Gastrocnemius medialis (tissue), 4 donors: ENCODE results near the gene DIPK1B. TPM values are rescaled to one million over a fixed set of nuclear protein-coding genes. Genes with fewer than 3 reads are reported as not detected.

Experiments used
- ATAC-seq, 2 donors: fragments of 150-250 bp; one replicate each; pipeline ENCODE4 v1.9.1; 2016
- DNase-seq, 2 donors: peaks; one replicate each; pipeline ENCODE4 v3.0.0-alpha.2; 2019
- H3K27ac ChIP-seq, 4 donors: fragments of 200-600 bp; sonication (generic); 1 replicate in 1 of 4; 2 replicates in 3 of 4; pipeline ENCODE4 v1.5.1; 2016 to 2018; ENCODE audit warnings: mild to moderate bottlenecking in 2 of 4, moderate library complexity in 1 of 4
- H3K27me3 ChIP-seq, 3 donors: fragments of 200-600 bp; sonication (generic) in 2 of 3; 1 replicate in 1 of 3; 2 replicates in 2 of 3; pipeline versions ENCODE4 v1.5.1 to v1.6.0; 2016 to 2019; ENCODE audit warnings: mild to moderate bottlenecking in 1 of 3, moderate library complexity in 1 of 3
- H3K36me3 ChIP-seq, 2 donors: fragments of 200-600 bp; sonication (generic) in 1 of 2; one replicate each; pipeline ENCODE4 v1.5.1; 2017 to 2018
- H3K4me1 ChIP-seq, 2 donors: fragments of 200-600 bp; sonication (generic) in 1 of 2; one replicate each; pipeline ENCODE4 v1.5.1; 2016 to 2017; ENCODE audit warnings: mild to moderate bottlenecking in 2 of 2
- H3K4me3 ChIP-seq, 4 donors: fragments of 200-600 bp; sonication (generic) in 3 of 4; 1 replicate in 1 of 4; 2 replicates in 3 of 4; pipeline ENCODE4 v1.5.1; 2016 to 2019; ENCODE audit warnings: mild to moderate bottlenecking in 2 of 4
- H3K9me3 ChIP-seq, 3 donors: fragments of 200-600 bp; sonication (generic) in 2 of 3; 1 replicate in 1 of 3; 2 replicates in 2 of 3; pipeline ENCODE4 v1.5.1; 2016 to 2019
- CTCF ChIP-seq, 5 experiments: fragments of 450-650 bp in 3 of 5; fragments of 200-600 bp in 2 of 5; sonication (generic) in 2 of 5; IDR thresholded peaks in 4 of 5; conservative IDR thresholded peaks in 1 of 5; 1 replicate in 4 of 5; 2 replicates in 1 of 5; pipeline ENCODE4 v1.5.1; 2016 to 2019; ENCODE audit warnings: antibody characterized with exemption in 5 of 5, mild to moderate bottlenecking in 3 of 5, moderate library complexity in 3 of 5
- POLR2A ChIP-seq, 2 donors: fragments of 450-650 bp; IDR thresholded peaks; one replicate each; pipeline ENCODE4 v1.6.1; 2017; ENCODE audit warnings: antibody characterized with exemption in 2 of 2, mild to moderate bottlenecking in 2 of 2, moderate library complexity in 2 of 2
- in situ Hi-C, 4 donors: fragments of 200-750 bp; cut with MboI; loops; one replicate each; pipeline versions ENCODE4 v1.15.0 to v1.8.0; 2017; ENCODE audit warnings: low sequenced_read_pairs in 4 of 4
- intact Hi-C: fragments of 100-400 bp; cut with DNase I; formaldehyde crosslinking; loops from one replicate; pipeline ENCODE4 v1.15.1; 2023; ENCODE audit warnings: low total_unique reads
- total RNA-seq, 4 donors: library from RNA; depleted of rRNA; stranded (reverse); fragments of >200 nt; gene quantifications; one replicate each; pipeline versions ENCODE4 v1.1.0 to v1.2.3, GENCODE V29; 2016

DIPK1B gene
- total RNA-seq, 4 donors from 2014 or later = 1.8 to 4.6 (median 3.8) TPM

- DNase-seq (no peak), ATAC-seq (no peak)
- Histone ChIP-seq H3K27ac (no peak overlapping the region), H3K36me3 (peaks cover 0 to under 1% of the 10 kb centered on the region in 2 donors), H3K9me3 (no peaks in the 10 kb centered on the region), H3K4me3 (no peak overlapping the region), H3K27me3 (peaks cover 0 to 10% (median 4%) of the 10 kb centered on the region in 3 donors), H3K4me1 (peaks cover 0 to 10% of the 10 kb centered on the region in 2 donors)
- intact Hi-C loops = loop anchor here (1.0 kb wide), 1 partner anchor 24 kb away; no protein-coding TSS in a partner anchor
- TF ChIP-seq CTCF (IDR thresholded peaks at IDR 0.05 in 4 of 5, conservative IDR thresholded peaks at IDR 0.05 in 1 of 5) (no peak), POLR2A (IDR thresholded peaks at IDR 0.05) (no peak)
- in situ Hi-C loops = no loop called here
These were observed 41.1 kb upstream of the DIPK1B start for GRCh38 chr9:136671254-136671614.

- Histone ChIP-seq H3K27me3 (peaks cover 0 to 4% (median 4%) of the 10 kb centered on the region in 3 donors), H3K36me3 (peaks cover 0 to 4% of the 10 kb centered on the region in 2 donors), H3K4me1 (peaks cover 0 to 6% of the 10 kb centered on the region in 2 donors), H3K27ac (peak overlapping the region in 2 of 4 donors; percentile 9 to 23), H3K4me3 (no peak overlapping the region), H3K9me3 (no peaks in the 10 kb centered on the region)
- TF ChIP-seq POLR2A (IDR thresholded peaks at IDR 0.05) = no peak
- TF ChIP-seq CTCF (IDR thresholded peaks at IDR 0.05 in 4 of 5, conservative IDR thresholded peaks at IDR 0.05 in 1 of 5) = peak; percentile 38 to 87 (median 76)
- in situ Hi-C loops (no loop called here), intact Hi-C loops (loop anchor here (1.0 kb wide), 1 partner anchor 23 kb away; no protein-coding TSS in a partner anchor)
- DNase-seq (no peak), ATAC-seq (no peak)
These were observed 40.5 kb upstream of the DIPK1B start for GRCh38 chr9:136671646-136672430.

GRCh38 chr9:136672431-136673087 is 39.8 kb upstream of the DIPK1B start:
- Histone ChIP-seq H3K4me3 (no peak overlapping the region), H3K9me3 (no peaks in the 10 kb centered on the region), H3K27ac (peak overlapping the region in 1 of 4 donors; percentile 23), H3K36me3 (peaks cover 0 to 4% of the 10 kb centered on the region in 2 donors), H3K4me1 (no peaks in the 10 kb centered on the region), H3K27me3 (peaks cover 0 to 4% (median 3%) of the 10 kb centered on the region in 3 donors)
- intact Hi-C loops (no loop called here), in situ Hi-C loops (no loop called here)
- no peak for ATAC-seq
- DNase-seq = no peak
- TF ChIP-seq CTCF (IDR thresholded peaks at IDR 0.05 in 4 of 5, conservative IDR thresholded peaks at IDR 0.05 in 1 of 5) (no peak), POLR2A (IDR thresholded peaks at IDR 0.05) (no peak)

- no peak for TF ChIP-seq POLR2A (IDR thresholded peaks at IDR 0.05)
- no peak for TF ChIP-seq CTCF (IDR thresholded peaks at IDR 0.05 in 4 of 5, conservative IDR thresholded peaks at IDR 0.05 in 1 of 5)
- Histone ChIP-seq H3K4me3 (no peak overlapping the region), H3K4me1 (peaks cover 0 to under 1% of the 10 kb centered on the region in 2 donors), H3K36me3 (peaks cover 0 to 4% of the 10 kb centered on the region in 2 donors), H3K27me3 (peaks cover 0 to 4% (median 3%) of the 10 kb centered on the region in 3 donors), H3K27ac (peak overlapping the region in 1 of 4 donors; percentile 1), H3K9me3 (no peaks in the 10 kb centered on the region)
- in situ Hi-C loops (no loop called here), intact Hi-C loops (no loop called here)
- ATAC-seq (no peak), DNase-seq (no peak)
These were observed 39.0 kb upstream of the DIPK1B start for GRCh38 chr9:136673088-136673974.
